GM18499 (cell line): ENCODE data around the gene NMT1.

Source experiments
- ATAC-seq: cut with Tn5 transposase; IDR thresholded peaks from one replicate; pipeline ENCODE4 v1.9.1; 2021; ENCODE audit warnings: moderate number of reproducible peaks; ENCODE audit not compliant: insufficient read depth, unreplicated experiment

The NMT1 gene

DNA sequence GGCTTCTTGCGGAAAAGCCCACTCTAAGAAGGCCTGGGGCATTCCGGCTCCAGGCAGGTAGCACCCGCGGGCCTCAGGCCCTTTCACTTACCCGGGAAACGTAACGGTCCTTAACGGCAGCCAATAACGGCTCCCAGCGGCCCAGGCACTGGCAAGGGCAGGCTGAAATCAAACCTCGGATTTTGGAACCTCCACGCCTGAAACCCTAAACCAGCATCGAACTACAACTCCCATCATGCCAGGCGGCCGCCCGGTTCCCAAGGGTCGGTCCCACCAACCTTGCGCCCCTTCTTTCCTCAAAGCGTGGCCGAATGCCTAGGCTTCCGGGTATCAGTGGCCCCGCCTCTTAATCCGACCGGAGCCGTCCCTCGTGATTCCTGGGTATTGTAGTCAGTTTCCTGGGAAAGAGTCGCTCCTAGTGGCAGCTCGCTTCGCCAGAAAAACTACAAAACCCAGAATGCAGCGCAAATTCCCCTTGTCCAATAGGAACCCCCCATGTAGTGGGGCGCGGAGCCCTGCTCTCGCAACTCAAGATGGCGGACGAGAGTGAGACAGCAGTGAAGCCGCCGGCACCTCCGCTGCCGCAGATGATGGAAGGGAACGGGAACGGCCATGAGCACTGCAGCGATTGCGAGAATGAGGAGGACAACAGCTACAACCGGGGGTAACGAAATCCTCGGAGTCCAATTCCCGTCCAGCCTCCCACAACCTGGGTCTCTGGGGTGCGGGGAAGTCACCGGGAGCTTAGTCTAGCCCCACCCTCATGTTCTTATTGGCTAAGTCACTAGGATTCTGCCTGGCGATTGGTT lies at the start of gene NMT1:
Gene NMT1 (plus strand): TSS at position 521 of the 809 bp plus-strand sequence. CDS start 13 bp downstream, at position 534.
- ATAC-seq: peak; percentile 79

- ATAC-seq: no peak
Measured at GRCh38 chr17:45011767-45012166, 49.4 kb upstream of the NMT1 start.

DNA sequence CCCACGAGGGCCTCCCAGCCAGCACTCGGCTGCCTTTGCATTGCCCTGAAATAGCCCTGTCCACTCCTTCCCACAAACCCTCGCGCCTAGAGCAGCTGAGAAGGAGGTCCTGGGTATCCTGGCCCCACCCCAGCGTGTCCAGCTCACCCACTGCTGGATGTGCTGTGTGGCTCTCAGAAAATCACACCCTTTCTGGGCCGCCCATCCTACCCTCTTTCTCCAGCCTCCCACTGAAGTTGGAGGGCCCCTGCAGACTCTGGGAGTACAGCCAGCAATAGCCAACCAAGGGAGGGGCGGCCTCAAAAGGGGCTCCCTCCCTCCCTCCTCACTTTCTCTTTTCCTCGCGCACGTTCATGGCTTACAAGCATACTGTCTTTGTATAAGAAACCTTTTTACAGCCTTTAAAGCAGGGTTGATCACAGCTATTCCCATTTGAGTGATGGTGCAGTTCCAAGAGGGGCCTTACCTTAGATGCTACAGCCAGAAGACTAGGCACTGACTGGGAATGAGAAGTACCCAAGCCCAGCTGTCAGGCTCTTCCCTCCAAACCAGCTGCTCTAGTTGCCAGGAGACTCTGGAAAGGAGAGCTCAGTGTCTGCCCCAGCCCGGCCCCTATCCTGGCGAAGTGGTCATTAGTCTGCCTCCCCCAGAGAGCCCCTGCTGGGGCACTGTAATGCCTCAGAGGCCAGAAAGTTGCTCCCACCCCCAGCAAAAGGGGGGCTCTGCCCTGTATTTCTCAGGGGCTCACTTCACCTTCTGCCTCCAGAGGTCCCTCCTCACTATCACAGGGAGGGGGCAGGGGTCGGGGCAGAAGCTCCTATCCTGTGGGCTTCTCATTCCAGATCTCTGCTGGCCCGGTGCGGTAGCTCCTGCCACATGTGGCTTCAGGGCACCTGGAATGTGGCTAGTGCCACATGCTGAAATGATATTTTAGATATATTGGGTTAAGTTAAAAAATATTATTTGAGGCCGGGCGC lies 47.8 kb upstream of the NMT1 start:
- ATAC-seq: no peak

DNA sequence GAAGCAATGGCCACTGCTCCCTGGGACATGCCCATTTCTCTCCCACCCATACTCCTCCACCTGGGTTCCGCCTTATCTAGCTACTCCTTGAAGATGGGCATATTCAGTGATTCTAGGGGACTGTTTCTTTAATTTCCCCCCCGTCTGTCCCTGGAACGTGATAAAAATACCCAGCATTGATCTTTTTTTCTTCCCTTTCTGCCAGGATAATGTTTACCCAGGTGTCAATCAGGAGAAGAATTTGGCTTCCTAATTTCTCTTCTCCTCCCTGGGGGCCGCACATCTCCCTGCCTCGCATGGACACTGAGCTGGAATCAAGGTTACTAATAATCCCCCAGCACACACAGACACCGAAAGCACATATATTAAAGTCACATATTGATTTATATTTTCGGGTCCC lies 44.9 kb upstream of the NMT1 start:
- no peak for ATAC-seq

DNA sequence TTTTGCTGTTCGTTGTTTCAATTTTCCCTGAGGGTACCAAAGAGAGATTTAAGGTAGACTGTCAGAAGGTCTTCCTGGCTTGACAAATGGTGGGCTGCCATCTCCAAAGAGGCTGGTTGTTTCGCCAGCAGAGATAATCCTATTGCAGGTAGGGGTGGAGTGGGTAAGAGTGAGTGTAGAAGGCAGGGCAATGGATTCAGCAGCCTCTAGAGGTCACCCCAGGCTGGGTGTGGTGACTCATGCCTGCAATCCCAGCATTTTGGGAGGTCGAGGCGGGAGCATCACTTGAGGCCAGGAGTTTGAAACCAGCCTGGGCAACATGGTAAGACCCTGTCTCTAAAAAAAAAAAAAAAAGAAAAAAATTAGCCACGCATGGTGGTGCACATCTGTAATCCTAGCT lies 44.3 kb upstream of the NMT1 start:
- no peak for ATAC-seq

- ATAC-seq: no peak
Measured at GRCh38 chr17:45018514-45018847, 42.6 kb upstream of the NMT1 start.

GRCh38 chr17:45018848-45019711 lies 42.0 kb upstream of the NMT1 start:
- no peak for ATAC-seq

DNA sequence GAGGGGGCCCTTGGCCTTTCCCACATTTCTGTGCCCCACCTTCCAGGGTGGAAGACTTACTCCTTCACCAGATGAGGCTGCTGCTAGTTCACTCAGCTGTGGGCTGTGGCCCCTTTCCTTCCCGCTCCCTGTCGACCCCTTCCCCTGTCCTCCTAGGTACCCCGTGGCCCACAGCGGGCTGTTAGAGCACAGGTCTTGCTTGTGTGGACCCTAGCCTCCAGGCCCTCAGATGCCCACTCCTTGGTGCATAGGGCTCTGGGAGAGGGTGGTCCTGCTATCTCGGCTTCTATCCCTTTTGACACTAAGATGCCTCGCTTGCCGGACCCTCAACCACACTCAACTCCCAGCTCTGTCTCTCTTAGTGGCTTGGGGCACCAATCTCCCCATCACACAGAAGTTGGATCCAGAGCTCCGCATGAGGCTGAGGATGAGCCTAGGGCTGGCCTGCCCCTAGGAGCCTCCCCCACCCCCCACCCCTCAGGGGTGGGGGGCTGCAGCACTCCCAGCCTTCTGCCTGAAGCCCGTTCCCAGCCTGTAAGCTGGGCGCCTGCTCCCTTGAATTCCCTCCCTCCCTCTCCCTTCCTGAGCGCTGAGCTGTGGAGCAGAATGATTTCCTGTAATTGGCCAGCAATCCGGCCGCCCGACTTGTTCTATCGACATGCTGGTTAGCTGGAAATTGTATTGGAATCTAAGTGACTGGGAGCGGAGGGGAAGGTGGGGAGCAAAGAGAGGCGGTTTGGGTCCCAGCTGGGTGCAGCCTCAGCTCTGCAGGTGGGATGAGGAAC lies 40.6 kb upstream of the NMT1 start:
- no peak for ATAC-seq

DNA sequence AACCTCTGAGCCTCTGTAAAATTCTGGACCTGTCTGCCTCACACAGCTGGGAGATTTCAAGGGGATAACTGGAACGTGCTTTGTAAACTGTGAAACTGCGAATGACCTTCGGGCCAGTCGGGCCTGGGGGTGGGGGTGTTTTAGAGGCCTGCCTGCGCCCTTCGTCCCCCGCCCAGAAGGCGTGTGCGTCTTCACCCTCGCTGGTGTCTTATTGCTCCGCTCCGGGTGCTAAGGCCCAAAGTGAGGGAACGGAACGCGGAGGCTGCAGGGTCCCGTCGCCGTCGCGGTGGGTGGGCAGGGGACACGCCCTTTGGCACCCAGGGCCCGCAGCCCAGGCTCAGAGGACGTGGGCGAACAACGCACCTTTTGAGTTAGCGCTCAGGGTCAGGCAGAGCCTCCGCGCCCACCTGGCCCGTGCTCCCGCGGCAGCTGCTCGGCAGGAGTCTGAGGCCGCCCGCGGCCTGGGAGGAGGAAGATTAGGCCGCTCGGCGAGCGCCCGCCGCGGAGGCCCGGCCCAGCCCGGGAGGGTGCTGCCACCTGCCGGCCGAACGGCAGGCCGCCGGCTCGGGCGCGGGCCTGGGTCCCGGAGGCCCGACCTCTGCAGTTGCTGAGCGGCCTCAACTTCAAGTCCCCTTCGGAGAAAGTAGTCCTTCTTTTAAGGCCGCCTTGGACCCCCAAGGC lies 39.4 kb upstream of the NMT1 start:
- ATAC-seq: no peak

DNA sequence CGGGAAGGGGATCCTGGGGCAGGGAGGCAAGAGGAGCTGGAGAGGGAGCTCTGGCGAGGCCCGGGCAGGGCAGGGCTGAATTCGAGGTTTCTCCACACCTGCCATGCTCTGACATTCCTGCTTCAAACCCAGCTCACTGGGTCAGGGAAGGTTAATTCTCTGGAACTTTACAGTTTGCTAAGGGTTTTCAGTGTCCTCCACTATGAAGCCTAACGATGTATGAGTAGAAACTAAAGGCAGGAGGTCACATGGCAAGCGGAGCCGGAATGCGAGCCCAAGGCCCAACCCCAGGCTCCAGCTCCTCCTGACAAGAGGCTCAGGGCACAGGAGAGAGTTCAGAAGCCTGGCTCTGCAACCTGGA lies 38.8 kb upstream of the NMT1 start:
- ATAC-seq: no peak

GRCh38 chr17:45022655-45023339 lies 38.3 kb upstream of the NMT1 start:
- no peak for ATAC-seq

- ATAC-seq: no peak
Measured at GRCh38 chr17:45029096-45029495, 32.0 kb upstream of the NMT1 start.

GRCh38 chr17:45029758-45030423 lies 31.2 kb upstream of the NMT1 start:
- no peak for ATAC-seq

- ATAC-seq: no peak
Measured at GRCh38 chr17:45030733-45031132, 30.4 kb upstream of the NMT1 start.

DNA sequence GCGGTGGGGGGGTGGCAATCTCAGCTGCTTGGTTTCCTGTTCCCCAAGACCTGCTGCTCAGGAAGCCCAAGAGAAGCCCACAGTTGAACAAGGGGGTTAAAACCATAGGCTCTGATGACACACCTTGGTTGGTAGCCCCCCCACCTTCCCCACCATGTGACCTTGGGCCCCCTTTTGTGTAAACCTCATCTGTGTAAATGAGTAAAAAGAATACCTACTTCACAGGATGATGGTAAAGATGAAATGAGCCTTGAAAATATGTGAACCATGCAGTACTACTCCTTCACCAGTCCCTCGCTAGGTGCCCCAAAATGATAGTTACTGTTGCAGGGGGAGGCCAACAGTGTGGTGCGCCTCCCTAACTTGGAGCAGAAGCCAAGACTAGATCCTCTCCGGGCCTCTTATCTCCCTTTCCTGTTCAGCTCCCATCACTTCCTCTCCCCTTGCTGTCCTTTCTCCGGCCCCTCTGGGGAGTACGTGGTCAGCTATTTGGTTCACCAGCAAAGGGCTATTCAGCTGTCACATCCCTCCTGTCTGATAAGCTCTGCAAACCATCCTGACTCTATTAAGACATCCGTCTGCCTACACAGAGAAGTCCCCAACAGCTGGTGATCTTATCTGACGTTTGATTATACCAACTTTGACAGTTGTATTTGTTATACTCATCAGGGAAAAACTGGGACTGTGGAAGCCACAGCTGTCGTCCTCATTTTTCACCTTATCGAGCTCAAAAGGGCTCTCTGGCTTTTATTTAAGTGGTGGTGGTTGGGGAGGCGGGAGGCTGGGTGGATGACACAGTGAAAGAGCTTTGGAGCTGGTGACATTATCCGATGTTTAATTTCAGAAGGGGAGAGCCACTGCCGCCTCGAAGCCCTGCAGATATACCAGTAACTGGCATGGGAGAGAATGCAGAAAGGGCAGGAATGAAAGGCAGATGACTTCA lies 29.6 kb upstream of the NMT1 start:
- ATAC-seq: no peak

DNA sequence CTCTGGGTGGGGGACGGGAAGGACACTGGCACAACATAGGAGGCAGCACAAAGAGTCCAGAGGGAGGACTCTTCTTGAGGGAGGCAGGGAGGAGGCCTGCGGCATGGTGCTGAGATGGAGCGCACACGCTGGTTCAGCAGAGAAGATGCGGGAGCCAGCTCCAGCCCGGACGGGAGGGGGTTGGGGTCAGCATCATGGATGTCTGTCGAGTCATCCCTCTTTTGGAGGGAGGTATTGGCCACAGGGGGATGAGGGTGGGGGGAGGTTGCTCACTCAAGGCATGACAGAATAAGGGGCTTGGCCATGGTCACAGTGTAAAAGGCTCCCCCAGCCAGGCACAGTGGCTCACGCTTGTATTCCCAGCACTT lies 29.0 kb upstream of the NMT1 start:
- ATAC-seq: no peak

DNA sequence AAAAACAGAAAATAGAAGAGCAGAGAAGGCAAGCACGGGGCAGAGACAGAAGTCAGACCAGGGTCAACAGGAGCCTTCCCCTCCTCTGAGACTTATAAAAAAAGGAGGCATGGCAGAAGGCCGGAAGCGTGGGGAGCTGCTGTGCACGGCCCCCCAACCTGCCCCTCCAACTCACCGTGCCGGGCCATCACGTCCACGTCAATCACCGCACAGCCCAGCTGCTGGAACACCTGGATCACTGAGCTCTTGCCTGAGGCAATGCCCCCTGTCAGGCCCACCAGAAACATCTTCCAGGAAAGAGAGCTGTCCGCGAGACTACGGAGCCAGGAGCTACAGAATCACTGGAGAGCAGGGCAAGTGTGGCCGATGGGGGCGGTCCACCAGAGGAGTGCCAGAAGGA lies 26.5 kb upstream of the NMT1 start:
- ATAC-seq: no peak
